SHP77 (cell line): ENCODE results near the gene ANAPC5.
"Not testable (repeated sequence)": the region's sequence is repeated elsewhere in the genome, so short reads cannot be mapped to it uniquely, and the experiment has no call there.

Experiments used
- DNase-seq, 2 experiments: peaks; one replicate each; lab custom pipeline; 2025; lab: John Stamatoyannopoulos, UW

The ANAPC5 gene

GRCh38 chr12:121351820-121352681 lies at the start of gene ANAPC5:
Gene ANAPC5 (minus strand): TSS chr12:121352411. CDS start chr12:121352340, 71 bp downstream.
- DNase-seq = peak; percentile 99

GRCh38 chr12:121400332-121401139 lies 48.3 kb upstream of the ANAPC5 start:
- peak; percentile 33 for DNase-seq

GRCh38 chr12:121399391-121400331 lies 47.5 kb upstream of the ANAPC5 start, which contains the start of gene RNF34:
Gene RNF34 (plus strand): TSS chr12:121400118. CDS start chr12:121400213, 95 bp downstream.
- peak; percentile 99 to 100 for DNase-seq

GRCh38 chr12:121398355-121398754 lies 46.1 kb upstream of the ANAPC5 start:
- no peak for DNase-seq

GRCh38 chr12:121397521-121397920 lies 45.3 kb upstream of the ANAPC5 start:
- no peak for DNase-seq

GRCh38 chr12:121392325-121392716 lies 40.1 kb upstream of the ANAPC5 start:
- no peak for DNase-seq

- no peak for DNase-seq
Observed at GRCh38 chr12:121391619-121392324, 39.6 kb upstream of the ANAPC5 start.

GRCh38 chr12:121390856-121391255 lies 38.6 kb upstream of the ANAPC5 start:
- no peak for DNase-seq

- no peak for DNase-seq
Observed at GRCh38 chr12:121388421-121388981, 36.3 kb upstream of the ANAPC5 start.

GRCh38 chr12:121384891-121385290 lies 32.7 kb upstream of the ANAPC5 start:
- DNase-seq = not testable (repeated sequence)

GRCh38 chr12:121383601-121384021 lies 31.4 kb upstream of the ANAPC5 start:
- no peak for DNase-seq

- no peak for DNase-seq
Observed at GRCh38 chr12:121379945-121380344, 27.7 kb upstream of the ANAPC5 start.

- no peak for DNase-seq
Observed at GRCh38 chr12:121378736-121379135, 26.5 kb upstream of the ANAPC5 start.

GRCh38 chr12:121376754-121377697 lies 24.8 kb upstream of the ANAPC5 start:
- DNase-seq = no peak

GRCh38 chr12:121374945-121375584 lies 22.9 kb upstream of the ANAPC5 start:
- not testable (repeated sequence) for DNase-seq

- not testable (repeated sequence) for DNase-seq
Observed at GRCh38 chr12:121374336-121374735, 22.1 kb upstream of the ANAPC5 start.

GRCh38 chr12:121373755-121374154 lies 21.5 kb upstream of the ANAPC5 start:
- DNase-seq = no peak

- DNase-seq = no peak
Observed at GRCh38 chr12:121371404-121371803, 19.2 kb upstream of the ANAPC5 start.

GRCh38 chr12:121366063-121366459 lies 13.8 kb upstream of the ANAPC5 start:
- DNase-seq = no peak
